Nephron (organoid): ENCODE results near the gene GSG1L.
"Not testable (repeated sequence)": the region's sequence is repeated elsewhere in the genome, so short reads cannot be mapped to it uniquely, and the experiment has no call there.

ENCODE experiments used
- H3K27ac Mint-ChIP-seq, 3 experiments: 2 replicates each; pipeline ENCODE4 v1.8.0; 2020; ENCODE audit warnings: mixed read lengths in 3 of 3, mild to moderate bottlenecking in 2 of 3, moderate library complexity in 1 of 3
- H3K27me3 Mint-ChIP-seq: 2 replicates; pipeline ENCODE4 v1.8.0; 2021; ENCODE audit warnings: low read depth, mild to moderate bottlenecking, moderate library complexity, mixed read lengths
- H3K36me3 Mint-ChIP-seq: 2 replicates; pipeline ENCODE4 v1.8.0; 2020; ENCODE audit warnings: low read depth, mixed read lengths
- H3K4me1 Mint-ChIP-seq: 2 replicates; pipeline ENCODE4 v1.8.0; 2020; ENCODE audit warnings: mixed read lengths
- H3K4me3 Mint-ChIP-seq, 3 experiments: 2 replicates each; pipeline ENCODE4 v1.8.0; 2020; ENCODE audit warnings: mild to moderate bottlenecking in 3 of 3, mixed read lengths in 3 of 3, moderate library complexity in 2 of 3
- H3K9me3 Mint-ChIP-seq: 2 replicates; pipeline ENCODE4 v1.8.0; 2020; ENCODE audit warnings: mixed read lengths
- TF ChIP-seq, protein P1 (sequence below), 3 experiments: fragments of 200-600 bp; sonication (generic); IDR thresholded peaks; one replicate each; pipeline ENCODE4 v1.5.0; 2021; ENCODE audit warnings: antibody characterized with exemption in 3 of 3; ENCODE audit not compliant: unreplicated experiment in 3 of 3

Gene GSG1L

DNA sequence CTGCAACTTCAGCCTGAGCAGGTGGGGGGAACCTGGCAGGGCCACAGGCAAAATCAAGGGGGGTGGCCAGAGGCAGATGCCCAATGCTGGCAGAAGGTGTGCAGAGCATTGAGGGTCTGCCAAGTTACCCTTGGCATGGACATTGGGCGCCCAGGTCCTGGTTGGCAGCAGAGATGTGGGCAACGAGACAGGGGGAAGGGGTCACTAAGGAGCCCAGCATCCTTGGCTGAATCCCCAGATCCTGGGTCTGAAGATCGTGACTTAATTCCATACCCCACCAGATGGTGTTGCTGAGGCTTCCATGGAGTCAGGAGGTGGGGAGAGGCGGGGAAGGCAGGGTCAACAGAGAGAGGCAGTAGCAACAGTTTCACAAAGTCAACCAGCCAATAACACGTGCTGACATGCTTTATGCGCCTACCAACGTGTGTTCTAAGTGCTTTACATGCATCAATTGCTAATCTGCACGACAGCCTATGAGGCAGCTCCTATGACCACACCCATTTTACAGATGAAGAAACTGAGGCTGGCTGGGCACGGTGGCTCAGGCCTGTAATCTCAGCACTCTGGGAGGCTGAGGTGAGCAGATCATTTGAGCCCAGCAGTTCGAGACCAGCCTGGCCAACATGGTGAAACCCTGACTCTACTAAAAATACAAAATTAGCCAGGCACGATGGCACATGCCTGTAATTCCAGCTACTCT, 83.3 kb downstream of the GSG1L start:
- Mint-ChIP-seq H3K27ac (no peak overlapping the region), H3K36me3 (no peaks in the 10 kb centered on the region), H3K9me3 (no peaks in the 10 kb centered on the region), H3K4me3 (no peak overlapping the region), H3K27me3 (peaks cover 31% of the 10 kb centered on the region), H3K4me1 (peaks cover 16% of the 10 kb centered on the region)
- TF ChIP-seq, protein P1, sequence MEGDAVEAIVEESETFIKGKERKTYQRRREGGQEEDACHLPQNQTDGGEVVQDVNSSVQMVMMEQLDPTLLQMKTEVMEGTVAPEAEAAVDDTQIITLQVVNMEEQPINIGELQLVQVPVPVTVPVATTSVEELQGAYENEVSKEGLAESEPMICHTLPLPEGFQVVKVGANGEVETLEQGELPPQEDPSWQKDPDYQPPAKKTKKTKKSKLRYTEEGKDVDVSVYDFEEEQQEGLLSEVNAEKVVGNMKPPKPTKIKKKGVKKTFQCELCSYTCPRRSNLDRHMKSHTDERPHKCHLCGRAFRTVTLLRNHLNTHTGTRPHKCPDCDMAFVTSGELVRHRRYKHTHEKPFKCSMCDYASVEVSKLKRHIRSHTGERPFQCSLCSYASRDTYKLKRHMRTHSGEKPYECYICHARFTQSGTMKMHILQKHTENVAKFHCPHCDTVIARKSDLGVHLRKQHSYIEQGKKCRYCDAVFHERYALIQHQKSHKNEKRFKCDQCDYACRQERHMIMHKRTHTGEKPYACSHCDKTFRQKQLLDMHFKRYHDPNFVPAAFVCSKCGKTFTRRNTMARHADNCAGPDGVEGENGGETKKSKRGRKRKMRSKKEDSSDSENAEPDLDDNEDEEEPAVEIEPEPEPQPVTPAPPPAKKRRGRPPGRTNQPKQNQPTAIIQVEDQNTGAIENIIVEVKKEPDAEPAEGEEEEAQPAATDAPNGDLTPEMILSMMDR (IDR thresholded peaks at IDR 0.05; ENCODE audit: unreplicated experiment in 3 of 3) = no peak

DNA sequence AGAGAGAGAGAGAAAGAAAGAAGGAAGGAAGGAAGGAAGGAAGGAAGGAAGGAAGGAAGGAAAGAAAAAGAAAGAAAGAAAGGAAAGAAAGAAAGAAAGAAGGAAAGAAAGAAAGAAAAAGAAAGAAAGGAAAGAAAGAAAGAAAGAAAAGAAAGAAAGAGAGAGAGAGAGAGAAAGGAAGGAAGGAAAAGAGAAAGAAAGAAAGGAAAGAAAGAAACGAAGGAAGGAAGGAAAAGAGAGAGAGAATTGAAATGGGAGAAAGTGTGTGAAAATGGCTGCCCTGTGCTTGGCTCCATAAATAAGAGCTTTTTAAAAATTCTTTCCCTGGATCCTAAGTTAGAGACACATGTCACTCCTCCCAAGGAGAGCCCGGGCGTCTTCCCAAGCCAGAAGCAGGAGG, 83.8 kb downstream of the GSG1L start:
- peaks cover 16% of the 10 kb centered on the region for H3K4me1 Mint-ChIP-seq
- not testable (repeated sequence) for H3K4me3 Mint-ChIP-seq, H3K36me3 Mint-ChIP-seq, H3K9me3 Mint-ChIP-seq, H3K27ac Mint-ChIP-seq
- peaks cover 35% of the 10 kb centered on the region for H3K27me3 Mint-ChIP-seq

DNA sequence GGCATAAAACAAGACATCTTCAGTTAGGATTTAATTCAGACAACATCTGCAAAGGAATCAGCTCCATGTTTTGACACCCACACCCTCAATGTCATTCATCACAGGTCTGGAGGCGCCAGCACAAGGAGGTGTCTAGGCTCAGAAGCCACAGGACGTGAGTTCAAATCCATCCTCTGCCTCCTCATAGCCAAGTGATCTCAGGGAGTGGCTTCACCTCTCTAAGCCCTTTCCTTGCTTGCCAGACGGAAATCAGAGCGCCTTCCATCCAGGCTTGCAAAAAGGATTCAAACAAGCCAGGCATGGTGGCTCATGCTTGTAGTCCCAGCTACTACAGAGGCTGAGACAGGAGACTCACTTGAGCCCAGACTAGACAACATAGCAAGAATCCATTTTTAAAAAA, 84.6 kb downstream of the GSG1L start:
- Mint-ChIP-seq H3K27ac (no peak overlapping the region), H3K4me3 (no peak overlapping the region), H3K9me3 (no peaks in the 10 kb centered on the region), H3K4me1 (peaks cover 16% of the 10 kb centered on the region), H3K36me3 (no peaks in the 10 kb centered on the region), H3K27me3 (peaks cover 41% of the 10 kb centered on the region)
- TF ChIP-seq, protein P1 (IDR thresholded peaks at IDR 0.05; ENCODE audit: unreplicated experiment in 3 of 3) = no peak

DNA sequence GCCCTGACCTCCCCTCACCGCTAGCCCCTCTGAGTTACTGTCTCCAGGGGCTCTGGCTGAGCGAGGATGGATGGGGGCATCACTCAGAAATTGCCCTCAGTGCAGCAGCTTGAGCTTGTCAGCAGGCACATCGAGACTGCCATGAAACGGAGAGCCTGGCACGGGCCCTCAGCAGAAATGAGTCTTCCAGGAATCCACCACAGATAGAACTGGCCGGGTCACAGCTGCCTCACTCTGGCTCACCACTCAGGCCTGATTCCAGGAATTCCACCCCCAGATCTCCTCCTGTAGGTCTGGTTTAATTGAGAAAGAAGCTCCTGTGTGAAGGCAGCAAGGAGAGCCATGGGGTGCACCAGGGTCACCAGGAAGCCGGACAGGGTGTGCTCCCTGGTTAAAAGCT, 85.5 kb downstream of the GSG1L start:
- H3K4me1 Mint-ChIP-seq = peaks cover 16% of the 10 kb centered on the region
- H3K27me3 Mint-ChIP-seq = peaks cover 43% of the 10 kb centered on the region
- H3K9me3 Mint-ChIP-seq = no peaks in the 10 kb centered on the region
- TF ChIP-seq, protein P1 (IDR thresholded peaks at IDR 0.05; ENCODE audit: unreplicated experiment in 3 of 3) = no peak
- H3K27ac Mint-ChIP-seq = no peak overlapping the region
- no peaks in the 10 kb centered on the region for H3K36me3 Mint-ChIP-seq
- H3K4me3 Mint-ChIP-seq = no peak overlapping the region

DNA sequence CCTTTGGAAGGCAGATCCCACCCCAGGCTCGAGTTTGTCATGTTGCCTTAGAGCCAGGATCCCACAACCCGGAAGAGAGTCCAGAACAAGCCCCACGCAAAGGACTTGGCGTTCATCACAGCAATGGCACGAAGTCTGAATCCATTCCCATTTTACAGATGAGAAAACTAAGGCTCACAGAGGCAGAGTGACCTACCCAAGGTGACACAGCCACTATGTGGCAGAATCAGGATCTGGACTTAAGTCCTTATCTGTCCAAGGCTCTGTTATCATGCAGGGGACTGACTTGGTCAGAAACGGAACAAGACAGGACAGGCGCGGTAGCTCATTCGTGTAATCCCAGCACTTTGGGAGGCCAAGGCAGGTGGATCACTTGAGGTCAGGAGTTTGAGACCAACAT, 86.5 kb downstream of the GSG1L start:
- H3K4me3 Mint-ChIP-seq = no peak overlapping the region
- H3K9me3 Mint-ChIP-seq = peaks cover 2% of the 10 kb centered on the region
- H3K36me3 Mint-ChIP-seq = no peaks in the 10 kb centered on the region
- H3K4me1 Mint-ChIP-seq = peaks cover 16% of the 10 kb centered on the region
- no peak overlapping the region for H3K27ac Mint-ChIP-seq
- TF ChIP-seq, protein P1 (IDR thresholded peaks at IDR 0.05; ENCODE audit: unreplicated experiment in 3 of 3) = no peak
- H3K27me3 Mint-ChIP-seq = peaks cover 42% of the 10 kb centered on the region

DNA sequence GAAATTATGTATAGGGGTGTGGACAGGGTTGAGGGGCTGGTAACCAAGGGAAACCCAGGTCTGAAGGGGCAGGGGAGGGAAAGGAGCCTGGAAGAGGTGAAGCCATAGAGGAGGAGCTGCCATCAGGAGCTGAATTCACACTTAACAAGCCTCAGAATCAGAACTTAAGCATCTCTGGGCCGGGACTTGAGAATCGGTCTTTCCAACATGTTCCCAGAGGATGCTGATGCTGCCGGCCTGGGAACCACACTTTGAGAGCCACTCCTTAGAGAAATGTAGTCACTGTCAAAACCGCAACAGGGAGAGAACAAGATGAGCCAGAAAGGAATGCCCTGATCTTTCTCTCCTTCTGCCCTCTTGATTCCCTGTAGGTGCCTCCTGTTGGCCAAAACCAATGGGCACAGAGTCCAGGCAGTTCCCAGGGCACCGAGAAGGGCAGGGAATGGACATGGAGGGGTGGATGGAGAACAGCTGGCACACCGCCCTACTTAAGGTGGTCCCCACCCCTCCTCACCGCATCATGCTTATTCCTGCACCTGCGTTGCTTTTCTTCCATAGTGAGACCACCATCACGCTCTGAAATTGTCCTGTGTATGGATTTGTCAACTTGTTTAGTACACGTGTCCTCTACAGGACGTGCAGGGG, 88.5 kb downstream of the GSG1L start:
- Mint-ChIP-seq H3K27ac (no peak overlapping the region), H3K4me1 (peaks cover 10% of the 10 kb centered on the region), H3K27me3 (peaks cover 41% of the 10 kb centered on the region), H3K4me3 (no peak overlapping the region), H3K36me3 (no peaks in the 10 kb centered on the region), H3K9me3 (peaks cover 12% of the 10 kb centered on the region)
- TF ChIP-seq, protein P1 (IDR thresholded peaks at IDR 0.05; ENCODE audit: unreplicated experiment in 3 of 3) = no peak
